Naive thymus-derived CD4-positive, alpha-beta T cell (primary cell): ENCODE measurements around the gene WDR38. TPM values are rescaled to one million over a fixed set of nuclear protein-coding genes. Genes with fewer than 3 reads are reported as not detected.
"Not testable (repeated sequence)": the region's sequence is repeated elsewhere in the genome, so short reads cannot be mapped to it uniquely, and the experiment has no call there.

Experiments
- ATAC-seq: fragments of 150-1000 bp; cut with Tn5 transposase; 2 replicates; pipeline ENCODE4 v1.10.0; 2021; ENCODE audit warnings: mild to moderate bottlenecking, moderate library complexity
- CTCF ChIA-PET: fragments of 350-600 bp; sonication (Branson Sonifier 250); formaldehyde crosslinking; loops from one replicate; lab custom pipeline; 2021; ENCODE audit warnings: antibody characterized with exemption; lab: Charles Lee
- POLR2A ChIA-PET: fragments of 350-600 bp; sonication (Branson Sonifier 250); formaldehyde crosslinking; loops from one replicate; lab custom pipeline; 2021; ENCODE audit warnings: antibody characterized with exemption, inconsistent platforms; lab: Charles Lee
- DNase-seq, 9 donors: peaks; one replicate each; pipeline versions ENCODE4 v3.0.0 to v3.0.0-alpha.2; 2020 to 2022; ENCODE audit warnings: mixed read lengths in 1 of 9
- H3K27ac ChIP-seq: one replicate; pipeline ENCODE4 v1.7.0; 2013; ENCODE audit warnings: mild to moderate bottlenecking, low read depth, low read length, moderate library complexity
- H3K27me3 ChIP-seq, 2 donors: one replicate each; pipeline ENCODE4 v1.7.0; 2013; ENCODE audit warnings: low read length in 2 of 2, mild to moderate bottlenecking in 2 of 2, moderate library complexity in 2 of 2; ENCODE audit not compliant: control insufficient read depth in 2 of 2, insufficient read depth in 2 of 2
- H3K36me3 ChIP-seq, 3 experiments: 1 replicate in 2 of 3; 2 replicates in 1 of 3; pipeline ENCODE4 v1.7.0; 2013; ENCODE audit warnings: low read length in 3 of 3, mild to moderate bottlenecking in 3 of 3, moderate library complexity in 1 of 3; ENCODE audit not compliant: insufficient read depth in 3 of 3, control insufficient read depth in 2 of 3
- H3K4me1 ChIP-seq, 2 donors: one replicate each; pipeline ENCODE4 v1.7.0; 2013; ENCODE audit warnings: low read length in 2 of 2, mild to moderate bottlenecking in 2 of 2, moderate library complexity in 1 of 2; ENCODE audit not compliant: control insufficient read depth in 2 of 2, insufficient read depth in 2 of 2
- H3K4me3 ChIP-seq: 2 replicates; pipeline ENCODE4 v1.7.0; 2013; ENCODE audit warnings: mild to moderate bottlenecking, low read length
- H3K9me3 ChIP-seq, 3 experiments: 1 replicate in 2 of 3; 2 replicates in 1 of 3; pipeline ENCODE4 v1.7.0; 2013; ENCODE audit warnings: low read length in 3 of 3; ENCODE audit not compliant: control insufficient read depth in 2 of 3
- H3K27ac Mint-ChIP-seq, 9 donors: one replicate each; pipeline ENCODE4 v1.8.0; 2020 to 2022; ENCODE audit warnings: mixed read lengths in 9 of 9, mild to moderate bottlenecking in 8 of 9, moderate library complexity in 5 of 9, inconsistent platforms in 2 of 9
- H3K27me3 Mint-ChIP-seq, 5 donors: one replicate each; pipeline ENCODE4 v1.8.0; 2021 to 2022; ENCODE audit warnings: mixed read lengths in 5 of 5, mild to moderate bottlenecking in 1 of 5
- H3K36me3 Mint-ChIP-seq, 5 donors: one replicate each; pipeline ENCODE4 v1.8.0; 2020 to 2022; ENCODE audit warnings: mixed read lengths in 5 of 5, mild to moderate bottlenecking in 3 of 5, inconsistent platforms in 1 of 5
- H3K4me1 Mint-ChIP-seq, 7 donors: one replicate each; pipeline ENCODE4 v1.8.0; 2020 to 2022; ENCODE audit warnings: mixed read lengths in 7 of 7, mild to moderate bottlenecking in 3 of 7, inconsistent platforms in 1 of 7
- H3K4me3 Mint-ChIP-seq, 10 donors: one replicate each; pipeline ENCODE4 v1.8.0; 2020 to 2022; ENCODE audit warnings: mild to moderate bottlenecking in 10 of 10, mixed read lengths in 10 of 10, moderate library complexity in 6 of 10, inconsistent platforms in 2 of 10
- H3K9me3 Mint-ChIP-seq, 11 donors: one replicate each; pipeline ENCODE4 v1.8.0; 2020 to 2022; ENCODE audit warnings: mixed read lengths in 11 of 11, mild to moderate bottlenecking in 4 of 11, inconsistent platforms in 1 of 11, moderate library complexity in 1 of 11
- intact Hi-C, 2 donors: fragments of 100-400 bp; cut with micrococcal nuclease; formaldehyde crosslinking; loops; one replicate each; pipeline ENCODE4 v1.15.1; 2023
- polyA plus RNA-seq, 2 donors: library from polyadenylated mRNA; unstranded; fragments of 300-500 nt; fragmentation: Illumina TruSeq; gene quantifications; one replicate each; pipeline ENCODE4 v1.2.3, GENCODE V29; 2021
- total RNA-seq, 6 experiments: library from RNA in 5 of 6; stranded (reverse) in 5 of 6; gene quantifications; 1 replicate in 5 of 6; 2 replicates in 1 of 6; pipeline ENCODE4 v1.2.3 and lab custom pipeline; 2021 to 2026

WDR38 gene
- total and polyA plus RNA-seq, 7 experiments from 2014 or later, result not detected

- Mint-ChIP-seq H3K27ac (no peak overlapping the region), H3K4me3 (no peak overlapping the region), H3K4me1 (peaks cover 0 to 5% (median 0%) of the 10 kb centered on the region in 7 donors), H3K36me3 (no peaks in the 10 kb centered on the region), H3K27me3 (peaks cover 2 to 19% (median 7%) of the 10 kb centered on the region in 5 donors), H3K9me3 (no peaks in the 10 kb centered on the region)
- Histone ChIP-seq H3K4me3 (no peak overlapping the region), H3K9me3 (no peaks in the 10 kb centered on the region), H3K4me1 (no peaks in the 10 kb centered on the region), H3K27me3 (no peaks in the 10 kb centered on the region), H3K27ac (no peak overlapping the region), H3K36me3 (no peaks in the 10 kb centered on the region)
- ATAC-seq (no peak), DNase-seq (no peak)
- CTCF ChIA-PET, result interaction anchor here (0.9 kb wide), 1 partner anchor 21 kb away, joined by 3 read pairs; no protein-coding TSS in a partner anchor
- intact Hi-C loops, result no loop called here
- POLR2A ChIA-PET, result no interaction called here
Observed at GRCh38 chr9:124831642-124832364, 21.5 kb upstream of the WDR38 start.

- Mint-ChIP-seq H3K36me3 (no peaks in the 10 kb centered on the region), H3K4me3 (no peak overlapping the region), H3K9me3 (no peaks in the 10 kb centered on the region), H3K27ac (no peak overlapping the region), H3K27me3 (peaks cover 18 to 36% (median 22%) of the 10 kb centered on the region in 5 donors), H3K4me1 (no peaks in the 10 kb centered on the region)
- ChIA-PET CTCF (interaction anchor here (0.7 kb wide), 1 partner anchor 144 kb away, joined by 3 read pairs; no protein-coding TSS in a partner anchor), POLR2A (no interaction called here)
- Histone ChIP-seq H3K4me3 (no peak overlapping the region), H3K9me3 (no peaks in the 10 kb centered on the region), H3K27ac (no peak overlapping the region), H3K27me3 (peaks cover 0 to 3% of the 10 kb centered on the region in 2 donors), H3K36me3 (no peaks in the 10 kb centered on the region), H3K4me1 (no peaks in the 10 kb centered on the region)
- intact Hi-C loops, result no loop called here
- no peak for DNase-seq
- ATAC-seq, result no peak
Observed at GRCh38 chr9:124834591-124834990, 18.7 kb upstream of the WDR38 start.

- DNase-seq, result no peak
- intact Hi-C loops, result no loop called here
Observed at GRCh38 chr9:124835026-124835557, 18.2 kb upstream of the WDR38 start.

DNA sequence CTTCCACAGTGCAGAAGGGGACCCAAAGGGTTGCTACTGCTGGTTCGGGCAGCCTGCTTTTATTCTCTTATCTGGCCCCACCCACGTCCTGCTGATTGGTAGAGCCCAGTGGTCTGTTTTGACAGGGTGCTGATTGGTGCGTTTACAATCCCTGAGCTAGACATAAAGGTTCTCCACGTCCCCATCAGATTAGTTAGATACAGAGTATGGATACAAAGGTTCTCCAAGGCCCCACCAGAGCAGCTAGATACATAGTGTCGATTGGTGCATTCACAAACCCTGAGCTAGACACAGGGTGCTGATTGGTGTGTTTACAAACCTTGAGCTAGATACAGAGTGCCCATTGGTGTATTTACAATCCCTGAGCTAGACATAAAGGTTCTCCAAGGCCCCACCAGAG, 15.1 kb upstream of the WDR38 start:
- Mint-ChIP-seq H3K4me3 (peak overlapping the region in 2 of 10 donors; percentile 23 to 54), H3K27me3 (peaks cover 19 to 36% (median 23%) of the 10 kb centered on the region in 5 donors)
- ATAC-seq, H3K4me1 ChIP-seq, intact Hi-C loops, CTCF ChIA-PET, H3K36me3 Mint-ChIP-seq, H3K27me3 ChIP-seq, H3K9me3 ChIP-seq, H3K4me1 Mint-ChIP-seq, H3K27ac Mint-ChIP-seq, H3K36me3 ChIP-seq, DNase-seq, H3K9me3 Mint-ChIP-seq, POLR2A ChIA-PET, H3K4me3 ChIP-seq, H3K27ac ChIP-seq: not testable (repeated sequence)

More at GRCh38 chr9:124835026-124835557, 18.2 kb upstream of the WDR38 start:
- Histone ChIP-seq H3K27ac (no peak overlapping the region), H3K4me3 (no peak overlapping the region), H3K9me3 (no peaks in the 10 kb centered on the region), H3K27me3 (peaks cover 0 to 3% of the 10 kb centered on the region in 2 donors), H3K4me1 (no peaks in the 10 kb centered on the region), H3K36me3 (no peaks in the 10 kb centered on the region)
- POLR2A ChIA-PET, result no interaction called here
- Mint-ChIP-seq H3K36me3 (no peaks in the 10 kb centered on the region), H3K4me1 (no peaks in the 10 kb centered on the region), H3K27ac (no peak overlapping the region), H3K4me3 (no peak overlapping the region), H3K27me3 (peaks cover 19 to 37% (median 23%) of the 10 kb centered on the region in 5 donors), H3K9me3 (no peaks in the 10 kb centered on the region)
- CTCF ChIA-PET, result no interaction called here
- no peak for ATAC-seq

DNA sequence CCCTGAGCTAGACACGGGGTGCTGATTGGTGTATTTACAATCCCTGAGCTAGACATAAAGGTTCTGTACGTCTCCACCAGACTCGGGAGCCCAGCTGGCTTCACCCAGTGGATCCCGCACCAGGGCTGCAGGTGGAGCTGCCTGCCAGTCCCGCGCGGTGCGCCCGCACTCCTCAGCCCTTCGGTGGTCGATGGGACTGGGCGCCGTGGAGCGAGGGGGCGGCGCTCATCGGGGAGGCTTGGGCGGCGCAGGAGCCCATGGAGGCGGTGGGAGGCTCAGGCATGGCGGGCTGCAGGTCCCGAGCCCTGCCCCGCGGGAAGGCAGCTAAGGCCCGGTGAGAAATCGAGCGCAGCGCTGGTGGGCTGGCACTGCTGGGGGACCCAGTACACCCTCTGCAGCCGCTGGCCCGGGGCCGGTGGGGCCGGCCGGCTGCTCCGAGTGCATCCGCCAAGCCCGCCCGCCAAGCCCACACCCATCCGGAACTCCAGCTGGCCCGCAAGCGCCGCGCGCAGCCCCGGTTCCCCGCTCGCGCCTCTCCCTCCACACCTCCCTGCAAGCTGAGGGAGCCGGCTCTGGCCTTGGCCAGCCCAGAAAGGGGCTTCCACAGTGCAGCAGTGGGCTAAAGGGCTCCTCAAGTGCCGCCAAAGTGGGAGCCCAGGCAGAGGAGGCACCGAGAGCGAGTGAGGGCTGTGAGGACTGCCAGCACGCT, 14.5 kb upstream of the WDR38 start:
- POLR2A ChIA-PET, H3K4me1 Mint-ChIP-seq, H3K9me3 ChIP-seq, DNase-seq, CTCF ChIA-PET, H3K36me3 Mint-ChIP-seq, H3K4me3 ChIP-seq, H3K9me3 Mint-ChIP-seq, ATAC-seq, H3K4me1 ChIP-seq, H3K27ac ChIP-seq, H3K36me3 ChIP-seq, H3K27me3 ChIP-seq, intact Hi-C loops, H3K27ac Mint-ChIP-seq: not testable (repeated sequence)
- Mint-ChIP-seq H3K4me3 (peak overlapping the region in 2 of 10 donors; percentile 23 to 41), H3K27me3 (peaks cover 19 to 36% (median 23%) of the 10 kb centered on the region in 5 donors)

- ChIA-PET CTCF (interaction anchor here (0.8 kb wide), 1 partner anchor 12 kb away, joined by 3 read pairs; no protein-coding TSS in a partner anchor), POLR2A (no interaction called here)
- DNase-seq, result no peak
- Mint-ChIP-seq H3K27me3 (peaks cover 17 to 31% (median 24%) of the 10 kb centered on the region in 5 donors), H3K36me3 (no peaks in the 10 kb centered on the region), H3K4me3 (peak overlapping the region in 1 of 10 donors; percentile 13), H3K27ac (no peak overlapping the region), H3K4me1 (peaks cover 0 to 2% (median 0%) of the 10 kb centered on the region in 7 donors), H3K9me3 (peaks cover 0 to 2% (median 0%) of the 10 kb centered on the region in 11 donors)
- no peak overlapping the region for H3K4me3 ChIP-seq
- no peaks in the 10 kb centered on the region for H3K9me3 ChIP-seq
- intact Hi-C loops, result no loop called here
- no peak overlapping the region for H3K27ac ChIP-seq
- peaks cover 0 to 3% of the 10 kb centered on the region in 2 donors for H3K27me3 ChIP-seq
- H3K4me1 ChIP-seq, result no peaks in the 10 kb centered on the region
- H3K36me3 ChIP-seq, result no peaks in the 10 kb centered on the region
- ATAC-seq, result peak; percentile 41
Observed at GRCh38 chr9:124839612-124840299, 13.5 kb upstream of the WDR38 start.
